Fibroblast of upper back skin (primary cell): ENCODE data around the gene ELP2.

ENCODE experiments used
- DNase-seq: peaks from one replicate; pipeline ENCODE4 v3.0.0-alpha.2; 2013

The ELP2 gene

DNA sequence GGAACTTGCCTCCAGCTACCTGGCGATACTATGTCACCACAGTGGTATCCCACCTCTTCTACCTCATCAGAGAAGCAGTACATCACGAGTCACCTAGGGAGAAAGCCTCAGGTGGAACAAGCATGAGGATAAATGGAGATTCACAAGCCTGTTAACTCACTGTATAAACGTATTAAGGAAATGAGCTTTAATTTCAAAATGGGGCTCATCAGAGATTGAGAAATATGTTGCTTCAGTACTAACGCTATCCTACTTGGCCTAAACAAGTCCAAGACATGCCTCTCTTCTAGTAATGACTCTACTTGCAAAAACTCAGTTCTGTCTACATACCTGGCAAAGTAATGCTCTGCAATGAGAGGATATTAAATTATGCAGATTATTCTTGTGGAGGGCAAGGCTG, 4.9 kb upstream of the ELP2 start:
- no peak for DNase-seq

DNA sequence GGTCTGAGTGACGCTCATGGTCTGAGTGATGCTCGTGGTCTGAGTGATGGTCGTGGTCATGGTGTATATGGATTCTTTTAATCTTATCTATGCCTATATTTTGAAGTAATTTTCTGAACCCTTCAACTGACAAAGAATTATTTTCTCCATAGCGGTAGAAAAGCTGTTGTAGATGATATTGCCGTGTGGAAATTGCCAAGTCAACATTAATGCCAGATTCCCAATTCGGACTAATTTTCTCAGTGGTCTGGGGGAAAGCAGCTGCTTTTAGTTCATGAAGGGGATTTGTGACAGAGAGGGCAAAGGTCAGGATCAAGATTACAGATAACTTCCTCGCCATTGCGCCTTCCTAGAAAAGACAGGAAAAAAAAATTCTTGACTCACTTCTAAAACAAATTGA, 3.0 kb upstream of the ELP2 start:
- no peak for DNase-seq

DNA sequence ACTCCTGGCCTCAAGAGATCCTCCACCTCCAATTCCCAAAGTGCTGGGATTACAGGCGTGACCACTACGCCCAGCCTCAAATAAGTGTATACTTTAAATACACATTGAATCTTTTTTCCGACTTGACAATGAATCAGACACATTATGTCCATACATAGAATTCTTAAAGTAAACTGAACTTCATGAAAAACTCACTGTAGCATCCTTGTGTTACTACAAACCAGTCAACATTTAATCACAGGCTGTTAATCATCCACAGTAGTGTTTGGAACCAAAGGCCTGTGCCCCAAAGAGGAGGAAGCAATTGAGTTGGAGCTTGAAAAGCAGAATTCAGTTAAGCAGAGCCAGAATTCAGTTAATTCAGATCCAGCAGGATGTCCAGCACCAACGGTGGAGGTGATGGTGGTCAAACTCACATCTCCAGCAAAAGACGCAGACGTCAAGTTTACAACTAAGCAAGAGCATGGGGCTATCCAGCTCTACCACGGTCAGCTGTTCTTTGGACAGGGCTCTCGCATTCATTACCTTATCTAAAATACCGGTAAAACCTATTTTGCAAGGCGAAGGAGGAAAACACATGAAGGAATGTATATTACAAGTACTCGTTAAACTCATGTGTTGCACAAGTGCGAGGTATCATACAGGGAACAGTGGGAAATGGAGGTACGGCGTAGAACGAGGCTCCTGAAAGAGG, 1.7 kb upstream of the ELP2 start:
- no peak for DNase-seq

DNA sequence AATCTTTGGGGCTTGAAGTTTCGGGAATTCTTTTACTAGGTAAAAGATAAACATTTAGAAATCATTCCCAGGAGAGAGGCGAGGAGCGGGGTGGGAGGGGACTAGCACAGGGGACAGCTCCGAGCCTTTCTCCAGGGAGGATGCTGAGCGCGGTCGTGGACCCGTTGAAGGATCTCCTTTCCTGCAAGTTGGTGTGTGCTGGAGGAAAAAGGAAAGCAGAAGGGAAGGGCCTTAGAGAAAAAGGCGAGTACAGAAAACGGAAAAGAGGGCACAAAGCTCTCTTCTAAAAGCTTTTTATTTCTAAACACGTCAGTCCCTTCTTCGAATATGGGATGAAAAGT, 1.2 kb upstream of the ELP2 start:
- DNase-seq: peak; percentile 11

DNA sequence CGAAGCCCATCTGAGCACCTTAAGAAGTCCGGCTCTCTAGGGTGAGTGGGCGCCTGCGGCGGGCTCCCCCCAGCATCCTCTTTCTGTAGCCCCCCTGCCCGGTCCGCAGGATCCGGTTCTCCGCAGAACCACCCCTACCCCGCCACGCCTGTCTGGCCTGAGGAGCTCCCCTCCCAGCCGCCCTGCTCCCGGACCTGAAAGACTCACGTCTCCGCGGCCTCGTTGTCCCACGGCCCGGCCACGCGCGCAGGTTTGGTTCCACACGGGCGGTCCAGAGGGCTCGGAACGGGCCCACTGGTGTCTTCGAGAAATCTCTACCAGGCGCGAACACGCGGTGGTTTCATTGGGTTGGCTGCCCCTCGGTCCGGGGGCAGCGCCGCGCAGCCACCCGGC, 796 bp upstream of the ELP2 start:
- DNase-seq: no peak

DNA sequence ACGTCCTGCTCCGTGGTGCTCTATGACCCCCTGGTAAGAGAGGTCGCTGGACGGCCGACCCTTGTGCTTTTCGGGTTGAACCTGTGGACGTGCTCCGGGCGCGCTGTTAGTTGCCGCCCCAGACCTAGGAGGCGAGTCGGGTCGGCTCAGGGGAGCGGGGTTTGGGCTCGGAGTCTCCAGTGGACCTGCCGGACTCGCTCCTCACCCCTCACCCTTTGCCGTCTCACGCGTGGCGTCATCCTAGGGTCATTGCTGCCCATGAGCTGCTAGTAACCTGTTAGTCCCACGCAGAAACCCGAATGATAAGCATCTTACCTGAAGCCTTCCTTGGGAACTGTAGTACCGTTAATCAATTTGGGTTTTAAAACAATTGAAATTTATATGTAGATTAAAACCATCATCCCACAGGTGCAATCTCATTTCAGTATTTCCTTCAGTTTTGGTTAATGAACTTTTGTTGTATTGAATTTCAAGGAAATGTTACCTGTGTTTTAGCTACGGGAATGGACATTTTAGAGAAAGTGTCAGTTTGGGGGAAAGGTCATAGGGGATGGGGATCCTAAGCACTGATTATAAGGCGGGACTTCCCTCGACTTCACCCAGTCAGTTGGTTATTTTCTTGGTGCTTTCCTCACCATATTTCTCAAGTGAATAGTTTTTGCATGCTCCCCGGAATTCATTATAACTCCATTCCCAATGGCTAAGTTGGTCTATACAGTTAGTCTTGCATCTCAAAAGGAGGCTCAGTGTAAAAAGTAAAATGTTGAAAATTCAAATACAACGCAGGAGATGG, 536 bp downstream of the ELP2 start:
- DNase-seq: no peak

DNA sequence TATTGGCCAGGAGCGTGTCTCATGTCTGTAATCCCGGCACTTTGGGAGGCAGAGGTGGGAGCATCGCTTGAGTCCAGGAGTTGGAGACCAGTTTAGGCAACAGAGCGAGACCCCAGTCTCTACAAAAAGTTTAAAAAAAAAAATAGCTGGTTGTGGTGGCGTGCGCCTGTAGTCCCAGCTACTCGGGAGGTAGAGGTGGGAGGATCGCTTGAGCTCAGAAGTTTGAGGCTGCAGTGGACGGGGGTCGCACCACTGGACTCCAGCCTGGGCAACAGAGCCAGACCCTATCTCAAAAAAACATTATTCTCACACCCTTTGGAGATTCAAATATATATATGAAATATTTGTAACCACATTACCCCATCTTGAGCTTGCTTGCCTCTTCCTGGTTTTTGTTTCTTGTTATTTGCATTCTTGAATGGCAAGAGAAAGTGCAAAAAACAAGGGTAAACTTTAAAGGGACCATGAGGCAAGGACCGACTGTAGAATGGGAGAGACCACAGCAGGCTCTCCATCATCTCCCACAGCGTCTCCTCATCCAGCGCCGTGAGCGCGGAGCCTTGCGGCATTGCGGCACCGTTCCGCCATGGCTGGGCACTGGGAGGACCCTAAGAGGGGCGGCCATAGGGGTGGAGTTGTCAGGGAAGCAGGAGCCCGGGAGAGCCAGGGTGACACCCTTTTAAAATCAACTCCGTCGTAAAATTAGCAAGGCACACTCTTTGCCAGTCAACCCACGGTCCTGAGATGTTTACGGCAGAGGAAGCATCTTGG, 1.4 kb downstream of the ELP2 start:
- DNase-seq: no peak

DNA sequence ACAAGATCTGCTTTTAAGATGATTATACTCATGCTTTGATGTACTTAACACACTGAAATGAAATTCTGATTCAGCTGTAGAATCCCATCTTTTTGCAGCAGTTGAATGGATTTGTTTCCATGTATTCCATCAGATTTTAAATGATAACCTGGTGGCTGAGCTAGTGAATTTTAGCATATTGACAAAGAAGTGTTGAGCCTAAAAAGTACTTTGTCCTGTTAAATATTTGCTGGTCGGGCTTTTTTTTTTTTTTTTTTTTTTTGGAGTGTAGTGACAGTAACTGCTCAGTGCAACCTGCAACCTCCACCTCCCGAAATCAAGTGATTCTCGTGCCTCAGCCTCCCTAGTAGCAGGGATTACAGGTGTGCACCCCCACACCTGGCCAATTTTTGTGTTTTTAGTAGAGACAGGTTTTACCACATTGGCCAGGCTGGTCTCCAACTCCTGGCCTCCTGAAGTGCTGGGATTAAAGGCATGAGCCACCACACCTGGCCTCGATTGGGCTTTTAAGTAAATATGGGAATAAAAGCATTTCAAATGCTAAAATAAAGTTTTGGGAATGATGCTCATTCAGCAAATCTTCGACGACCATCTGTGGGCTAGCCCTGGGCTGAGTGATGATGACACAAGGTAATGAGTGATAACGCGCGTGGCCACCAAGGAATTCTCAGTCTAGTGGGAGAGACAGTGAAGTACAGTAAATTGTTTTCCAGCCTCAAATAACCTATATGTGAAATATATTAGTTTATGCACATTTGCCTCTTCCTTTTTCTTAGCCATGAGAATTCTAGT, 2.2 kb downstream of the ELP2 start:
- no peak for DNase-seq

DNA sequence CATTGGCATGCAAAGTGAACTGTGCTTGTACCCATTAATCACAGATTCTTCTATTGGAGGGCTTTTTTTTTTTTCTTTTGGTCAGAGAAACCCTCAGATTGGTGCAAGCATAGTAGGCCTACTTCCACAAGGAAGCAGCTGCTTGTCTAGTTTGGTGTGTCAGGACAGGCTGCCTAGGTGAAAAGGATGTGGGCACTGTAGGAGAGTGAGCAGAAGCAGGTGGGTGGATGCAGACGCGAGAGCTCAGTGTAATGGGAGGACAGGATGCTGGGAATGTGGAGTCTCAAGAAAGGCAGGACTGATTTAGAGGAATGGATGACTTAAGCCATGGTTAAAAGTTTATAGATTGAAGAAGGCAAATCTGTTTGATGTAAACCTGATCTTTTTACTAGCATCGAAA, 3.1 kb downstream of the ELP2 start:
- no peak for DNase-seq

DNA sequence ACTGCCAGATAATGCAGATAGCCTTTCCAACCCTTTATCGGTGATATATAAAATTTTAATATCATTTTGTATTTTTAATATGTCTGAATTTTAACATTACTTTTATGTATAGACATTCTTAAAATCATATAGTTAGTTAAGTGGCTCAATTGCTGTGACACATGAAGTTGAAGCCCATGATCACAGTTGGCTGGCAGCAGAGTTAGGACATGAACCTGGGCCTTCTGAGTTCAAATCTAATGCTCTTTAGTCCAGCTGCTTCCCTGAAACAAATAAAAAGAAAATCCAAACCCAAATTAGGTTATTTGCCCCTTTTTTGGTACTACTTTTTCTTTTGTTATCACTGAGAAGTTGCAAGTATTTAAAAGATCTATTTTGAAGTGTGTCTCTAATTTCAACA, 5.6 kb downstream of the ELP2 start:
- no peak for DNase-seq

DNA sequence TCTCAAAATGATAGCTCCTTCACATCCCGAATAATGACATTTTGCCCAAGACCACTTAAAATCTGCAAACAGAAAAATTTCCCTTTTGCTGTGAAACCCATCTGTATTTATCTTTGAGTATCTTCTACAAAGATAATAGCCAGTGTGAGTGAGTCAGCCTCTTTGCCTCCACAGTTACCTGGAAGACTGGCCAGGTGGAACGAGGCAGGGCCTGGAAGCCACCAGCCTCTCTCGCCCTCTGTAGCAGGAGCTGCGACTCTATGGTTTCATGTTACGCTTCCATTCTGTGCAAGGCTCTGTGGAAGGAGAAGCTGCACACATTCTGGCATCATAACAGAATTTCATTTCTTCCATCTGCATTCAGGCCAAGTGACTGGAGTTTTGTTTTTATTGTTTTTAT, 9.5 kb downstream of the ELP2 start:
- no peak for DNase-seq

DNA sequence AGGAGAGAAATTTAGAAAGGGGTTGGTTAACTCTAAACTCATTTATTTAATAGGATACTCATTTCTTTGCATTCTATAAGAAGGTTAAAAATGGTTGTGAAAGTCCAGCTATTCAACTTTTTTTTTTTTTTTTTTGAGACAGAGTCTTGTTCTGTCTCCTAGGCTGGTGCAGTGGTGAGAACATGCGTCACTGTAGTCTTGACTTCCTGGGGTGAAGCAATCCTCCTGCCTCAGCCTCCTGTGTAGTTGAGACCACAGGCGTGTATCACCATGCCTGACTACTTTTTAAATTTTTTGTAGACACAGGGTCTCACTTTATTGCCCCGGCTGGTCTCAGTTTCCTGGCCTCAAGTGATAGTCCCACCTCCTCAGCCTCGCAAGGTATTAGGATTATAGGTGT, 11.9 kb downstream of the ELP2 start:
- DNase-seq: no peak

DNA sequence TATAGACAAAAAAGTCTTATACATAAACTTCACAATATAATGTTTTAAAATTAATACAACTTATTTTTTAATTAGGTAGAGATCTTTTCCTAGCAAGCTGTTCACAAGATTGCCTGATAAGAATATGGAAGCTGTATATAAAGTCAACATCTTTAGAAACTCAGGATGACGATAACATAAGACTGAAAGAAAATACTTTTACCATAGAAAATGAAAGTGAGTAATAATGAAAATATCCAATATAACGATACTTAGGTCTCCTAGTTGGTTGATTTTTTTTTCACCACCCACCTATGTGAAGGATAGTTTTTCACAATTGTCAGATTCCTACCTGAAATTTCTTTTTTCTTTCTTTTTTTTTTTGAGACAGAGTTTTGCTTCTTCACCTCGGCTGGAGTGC, 13.1 kb downstream of the ELP2 start:
- DNase-seq: no peak

DNA sequence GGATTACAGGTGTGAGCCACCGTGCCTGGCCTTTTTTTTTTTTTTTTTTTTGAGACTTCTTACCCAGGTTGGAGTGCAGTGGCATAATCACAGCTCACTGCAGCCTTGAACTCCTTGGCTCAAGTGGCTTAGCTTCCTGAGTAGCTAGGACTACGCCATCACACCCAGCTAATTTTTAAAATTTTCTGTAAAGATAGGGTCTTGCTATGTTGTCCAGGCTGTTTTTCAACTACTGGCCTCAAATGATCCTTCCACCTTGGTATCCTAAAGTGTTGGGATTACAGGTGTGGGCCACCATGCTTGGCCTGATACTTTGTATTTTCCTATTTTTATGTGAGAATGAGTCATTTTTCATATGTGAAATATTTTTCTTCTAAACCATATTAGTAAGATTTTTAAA, 13.7 kb downstream of the ELP2 start:
- no peak for DNase-seq

DNA sequence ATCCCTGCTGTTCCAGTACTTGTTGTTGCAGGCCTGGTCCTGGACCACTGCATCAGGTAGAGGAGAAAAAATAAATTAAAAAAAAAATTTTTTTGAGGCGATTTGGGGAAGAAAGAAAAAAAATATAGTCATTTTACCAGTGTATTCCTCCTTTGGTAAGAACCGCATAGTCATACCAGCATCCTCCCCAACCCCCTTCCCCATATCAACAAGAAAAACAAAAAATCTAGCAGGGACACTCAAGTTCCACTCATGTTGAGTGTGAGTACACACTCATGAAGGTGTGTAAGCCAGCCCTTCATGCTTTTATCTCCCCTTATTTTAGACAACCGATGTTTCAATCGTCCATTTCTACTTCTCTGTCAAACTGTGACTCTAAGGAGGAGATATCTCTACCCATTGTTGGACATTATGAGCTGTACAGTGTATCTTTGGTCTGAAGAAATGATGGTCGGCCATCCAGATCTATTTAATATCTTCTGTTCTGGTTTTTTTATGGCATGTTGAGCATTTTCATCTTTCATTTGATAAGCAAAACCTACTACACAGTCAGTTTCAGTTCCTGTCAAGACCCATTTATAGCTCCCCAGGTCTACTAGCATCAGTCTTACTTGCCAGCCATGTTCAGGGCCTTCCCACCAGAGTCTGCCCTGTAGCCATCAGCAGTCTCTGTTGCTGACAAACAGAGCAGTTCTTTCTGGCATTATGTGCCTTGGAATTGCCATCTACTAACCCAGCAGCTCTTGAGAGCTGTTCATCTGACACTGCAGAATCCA, 20.0 kb downstream of the ELP2 start:
- no peak for DNase-seq

DNA sequence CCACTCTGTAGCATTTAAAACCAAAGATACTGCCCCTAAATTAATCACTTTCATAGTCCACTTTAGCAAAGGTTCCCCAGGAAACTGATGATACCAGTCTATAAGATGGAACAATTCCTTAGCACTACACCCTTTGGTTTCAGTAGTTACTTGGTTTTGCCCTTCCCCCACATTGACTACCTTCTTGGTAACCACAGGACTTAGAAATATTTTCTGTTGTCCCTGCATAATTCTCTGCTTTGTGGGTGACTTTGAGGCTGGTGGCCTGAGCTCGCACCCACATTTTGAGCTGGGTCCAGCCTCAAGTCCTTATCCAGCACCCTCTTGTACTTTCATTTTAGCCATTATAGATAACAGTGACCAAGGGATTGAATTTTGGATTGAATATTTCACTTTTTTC, 23.1 kb downstream of the ELP2 start:
- DNase-seq: peak; percentile 53

DNA sequence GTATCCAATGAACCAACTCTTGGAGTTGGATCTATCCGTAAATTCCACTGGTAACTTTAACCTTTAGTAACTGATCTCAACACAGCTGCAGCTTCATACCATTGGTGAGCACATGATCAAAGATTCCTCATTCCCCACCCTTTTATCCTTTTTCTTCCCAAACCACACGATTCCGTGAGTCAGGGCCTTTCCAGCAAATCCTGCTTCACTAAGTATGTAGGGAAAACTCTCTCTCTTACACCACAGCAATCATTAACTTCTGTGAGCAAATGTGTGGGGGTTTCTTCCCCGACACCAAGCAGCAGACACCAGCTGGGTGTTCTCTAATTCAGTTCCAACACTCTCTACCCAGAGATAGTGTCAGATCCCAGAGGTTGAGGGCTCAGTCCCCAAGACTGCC, 23.5 kb downstream of the ELP2 start:
- peak; percentile 97 for DNase-seq

DNA sequence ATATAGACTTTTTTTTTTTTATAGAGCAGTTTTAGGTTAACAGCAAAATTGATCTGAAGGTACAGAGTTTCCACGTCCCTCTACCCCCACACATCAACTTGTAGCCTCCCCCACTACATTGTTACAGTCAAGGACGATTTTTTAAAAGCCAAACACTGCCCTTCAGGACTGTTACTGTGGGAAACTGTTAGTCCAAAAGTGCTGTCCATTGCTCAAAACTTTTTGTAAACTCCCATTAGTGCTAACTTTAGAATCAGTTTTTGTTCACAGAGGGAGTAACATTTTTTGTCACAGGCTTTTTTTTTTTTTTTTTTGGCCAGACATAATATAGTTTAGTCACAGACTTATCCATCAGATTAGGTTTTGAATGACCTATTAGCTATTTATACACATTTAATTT, 24.1 kb downstream of the ELP2 start:
- peak; percentile 12 for DNase-seq

DNA sequence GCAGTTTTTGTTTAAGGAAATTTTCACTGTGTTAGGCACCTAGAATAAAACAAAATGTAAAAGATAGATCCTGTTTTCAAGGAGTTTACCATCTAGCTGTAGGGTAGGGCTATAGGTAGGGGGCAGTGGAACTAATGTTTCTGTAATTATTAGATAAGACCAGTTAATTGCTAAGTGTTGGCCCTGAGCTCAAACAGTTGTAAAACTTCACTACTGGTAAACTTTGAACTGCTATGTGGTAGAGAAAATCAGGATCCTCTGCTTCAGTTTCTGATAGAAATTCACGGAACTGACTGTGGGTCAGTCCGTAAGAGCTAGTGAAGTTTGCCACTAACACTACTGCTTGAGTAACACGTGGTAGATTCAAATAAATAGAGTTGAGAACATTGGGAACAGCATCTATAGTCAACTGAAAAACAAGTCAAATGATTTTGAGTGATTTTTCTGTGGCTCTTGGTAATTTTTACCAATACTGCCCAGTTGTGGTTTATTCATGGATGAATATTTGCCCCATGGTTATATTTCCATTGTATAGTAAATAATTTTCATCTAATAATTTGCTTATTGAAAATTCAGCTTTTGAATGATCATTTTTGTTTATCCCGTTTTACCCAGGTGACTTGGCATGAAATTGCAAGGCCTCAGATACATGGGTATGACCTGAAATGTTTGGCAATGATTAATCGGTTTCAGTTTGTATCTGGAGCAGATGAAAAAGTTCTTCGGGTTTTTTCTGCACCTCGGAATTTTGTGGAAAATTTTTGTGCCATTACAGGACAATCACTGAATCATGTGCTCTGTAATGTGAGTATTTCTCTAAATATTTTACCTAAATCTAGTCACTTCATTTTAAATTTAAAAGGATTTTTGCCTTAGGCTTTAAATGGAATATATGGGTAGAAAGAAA, 26.4 kb downstream of the ELP2 start:
- peak; percentile 56 for DNase-seq

DNA sequence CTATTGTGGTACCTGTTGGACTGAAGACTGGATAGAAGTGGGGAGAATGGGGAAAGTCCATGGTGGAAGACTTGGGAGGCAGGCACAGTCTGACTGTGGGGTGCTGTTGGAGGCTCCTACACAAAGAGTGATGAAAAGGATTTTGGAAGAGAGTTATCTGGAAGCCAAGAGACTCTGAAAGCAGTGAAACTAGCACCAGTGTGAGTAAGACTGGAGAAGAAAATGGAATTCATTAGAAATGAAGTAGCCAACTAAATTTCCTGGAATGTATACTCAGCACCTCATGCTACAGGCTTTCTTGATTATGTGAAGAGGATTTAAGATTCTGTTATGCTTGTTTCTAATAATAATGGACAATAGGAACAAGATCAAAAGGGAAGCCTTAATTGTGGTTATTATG, 27.7 kb downstream of the ELP2 start:
- DNase-seq: peak; percentile 52

DNA sequence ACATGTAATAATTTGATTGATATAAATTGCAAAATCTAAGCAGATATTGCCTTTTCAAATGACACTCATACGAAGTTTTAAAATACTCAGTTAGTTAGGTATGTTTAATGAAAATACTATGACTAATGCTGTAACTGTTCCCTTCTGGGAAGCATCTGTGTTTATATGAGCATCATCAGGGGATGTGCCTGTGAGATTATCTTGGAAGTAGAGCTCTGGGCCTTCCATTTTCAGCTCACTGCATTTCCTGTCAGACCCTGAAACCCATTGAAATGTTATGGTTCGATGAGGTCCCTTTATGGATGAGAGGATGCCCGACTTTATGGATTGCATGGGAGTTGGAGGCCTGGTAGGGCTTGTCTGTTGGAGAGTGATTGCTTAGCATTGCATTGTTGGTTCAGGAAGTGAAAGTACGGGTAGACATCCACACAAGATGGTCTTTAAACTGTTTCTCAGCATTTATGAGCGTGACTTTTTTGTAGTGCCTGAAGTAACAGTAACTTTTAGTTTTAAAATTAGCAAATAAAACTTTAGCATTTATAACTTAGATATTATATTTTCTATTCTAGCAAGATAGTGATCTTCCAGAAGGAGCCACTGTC, 28.7 kb downstream of the ELP2 start:
- DNase-seq: peak; percentile 85
